ENCODE data around the gene SYCP2.

DNA sequence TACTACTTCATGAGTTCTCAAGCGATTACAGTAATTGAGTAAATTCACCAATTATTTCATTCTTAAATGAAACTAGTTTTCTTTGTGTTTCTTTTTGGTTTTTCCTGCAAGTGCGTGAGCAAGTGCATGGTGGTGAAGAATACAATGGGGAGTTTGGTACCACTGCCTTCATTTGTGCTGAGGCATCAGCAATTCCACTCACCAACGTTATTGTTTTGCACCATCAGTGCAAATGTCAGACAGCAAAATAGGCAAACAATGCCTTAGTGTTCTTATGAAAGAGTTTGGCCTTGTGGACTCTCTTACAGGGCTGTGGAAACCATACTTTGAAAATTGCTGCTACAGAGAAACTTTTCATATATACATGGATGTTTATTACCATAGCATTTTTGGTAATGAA is 33.0 kb upstream of the SYCP2 start:
- TF ChIP-seq, protein P1, sequence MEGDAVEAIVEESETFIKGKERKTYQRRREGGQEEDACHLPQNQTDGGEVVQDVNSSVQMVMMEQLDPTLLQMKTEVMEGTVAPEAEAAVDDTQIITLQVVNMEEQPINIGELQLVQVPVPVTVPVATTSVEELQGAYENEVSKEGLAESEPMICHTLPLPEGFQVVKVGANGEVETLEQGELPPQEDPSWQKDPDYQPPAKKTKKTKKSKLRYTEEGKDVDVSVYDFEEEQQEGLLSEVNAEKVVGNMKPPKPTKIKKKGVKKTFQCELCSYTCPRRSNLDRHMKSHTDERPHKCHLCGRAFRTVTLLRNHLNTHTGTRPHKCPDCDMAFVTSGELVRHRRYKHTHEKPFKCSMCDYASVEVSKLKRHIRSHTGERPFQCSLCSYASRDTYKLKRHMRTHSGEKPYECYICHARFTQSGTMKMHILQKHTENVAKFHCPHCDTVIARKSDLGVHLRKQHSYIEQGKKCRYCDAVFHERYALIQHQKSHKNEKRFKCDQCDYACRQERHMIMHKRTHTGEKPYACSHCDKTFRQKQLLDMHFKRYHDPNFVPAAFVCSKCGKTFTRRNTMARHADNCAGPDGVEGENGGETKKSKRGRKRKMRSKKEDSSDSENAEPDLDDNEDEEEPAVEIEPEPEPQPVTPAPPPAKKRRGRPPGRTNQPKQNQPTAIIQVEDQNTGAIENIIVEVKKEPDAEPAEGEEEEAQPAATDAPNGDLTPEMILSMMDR (IDR thresholded peaks at IDR 0.05): no peak
- TF ChIP-seq POLR2AphosphoS5 (IDR thresholded peaks at IDR 0.05): no peak
